DOHH2 (cell line): ENCODE data around the gene GPC6.

ENCODE experiments used
- H3F3A ChIP-seq: fragments of 200-600 bp; sonication (generic), shearing (Covaris generic); 2 replicates; pipeline ENCODE4 v1.6.0; 2016; ENCODE audit warnings: antibody characterized with exemption, mild to moderate bottlenecking; ENCODE audit not compliant: control insufficient read depth, insufficient read depth
- H3K27ac ChIP-seq: fragments of 200-600 bp; sonication (generic); 2 replicates; pipeline ENCODE4 v1.5.1; 2014; ENCODE audit warnings: low read depth, mild to moderate bottlenecking, low read length, moderate library complexity
- H3K27me3 ChIP-seq: fragments of 200-600 bp; sonication (generic); 2 replicates; pipeline ENCODE4 v1.6.1; 2014; ENCODE audit warnings: mild to moderate bottlenecking, low read length, mixed read lengths; ENCODE audit not compliant: control insufficient read depth
- H3K36me3 ChIP-seq: fragments of 200-600 bp; sonication (generic); 2 replicates; pipeline ENCODE4 v1.6.1; 2014; ENCODE audit warnings: mild to moderate bottlenecking, low read length, moderate library complexity, mixed read lengths; ENCODE audit not compliant: control insufficient read depth
- H3K4me1 ChIP-seq: fragments of 200-600 bp; sonication (generic); 2 replicates; pipeline ENCODE4 v1.6.1; 2014; ENCODE audit warnings: mild to moderate bottlenecking, low read length, mixed read lengths; ENCODE audit not compliant: control insufficient read depth
- H3K4me2 ChIP-seq: fragments of 200-600 bp; sonication (generic); 2 replicates; pipeline ENCODE4 v1.6.0; 2014; ENCODE audit warnings: mild to moderate bottlenecking, low read length, moderate library complexity
- H3K4me3 ChIP-seq: fragments of 200-600 bp; sonication (generic); 2 replicates; pipeline ENCODE4 v1.5.1; 2014; ENCODE audit warnings: mild to moderate bottlenecking, low read length, mixed read lengths
- H3K79me2 ChIP-seq: fragments of 200-600 bp; sonication (generic); 2 replicates; pipeline ENCODE4 v1.6.1; 2014; ENCODE audit warnings: mild to moderate bottlenecking, low read length, mixed read lengths; ENCODE audit not compliant: control insufficient read depth
- H3K9me2 ChIP-seq: fragments of 200-600 bp; sonication (generic); replicated peaks from 2 replicates; pipeline ENCODE4 v1.6.1; 2014; ENCODE audit warnings: mild to moderate bottlenecking, low read length, mixed read lengths; ENCODE audit not compliant: control insufficient read depth
- H3K9me3 ChIP-seq: fragments of 200-600 bp; sonication (generic); 2 replicates; pipeline ENCODE4 v1.6.1; 2014; ENCODE audit warnings: antibody characterized with exemption, low read length, mixed read lengths; ENCODE audit not compliant: control insufficient read depth, insufficient read depth
- H4K20me1 ChIP-seq: fragments of 200-600 bp; sonication (generic); 2 replicates; pipeline ENCODE4 v1.6.0; 2014; ENCODE audit warnings: low read depth, mild to moderate bottlenecking, antibody characterized with exemption, low read length, moderate library complexity; ENCODE audit not compliant: control insufficient read depth, insufficient read depth
- CTCF ChIP-seq: fragments of 200-600 bp; sonication (generic); IDR thresholded peaks from one replicate; pipeline ENCODE4 v1.5.1; 2014; ENCODE audit warnings: antibody characterized with exemption, mild to moderate bottlenecking, low read depth, low read length; ENCODE audit not compliant: poor library complexity, severe bottlenecking
- EZH2phosphoT487 ChIP-seq: fragments of 200-600 bp; sonication (generic); IDR thresholded peaks from 2 replicates; pipeline ENCODE4 v1.6.1; 2017; ENCODE audit warnings: borderline replicate concordance, mild to moderate bottlenecking, antibody characterized with exemption, low read length, moderate library complexity, mixed read lengths

GPC6 gene

GRCh38 chr13:93377196-93377595 lies 150.6 kb downstream of the GPC6 start:
- H3K9me2 ChIP-seq = no peaks in the 10 kb centered on the region
- no peaks in the 10 kb centered on the region for H3K27me3 ChIP-seq
- peak overlapping the region; percentile 34 for H3K4me3 ChIP-seq
- H3K4me2 ChIP-seq = peak overlapping the region; percentile 54
- no peaks in the 10 kb centered on the region for H4K20me1 ChIP-seq
- H3K36me3 ChIP-seq = no peaks in the 10 kb centered on the region
- no peaks in the 10 kb centered on the region for H3K9me3 ChIP-seq
- 0 out of 2 replicates have a peak, but pooled peaks cover 6% of the 10 kb centered on the region for H3F3A ChIP-seq
- peaks cover 34% of the 10 kb centered on the region for H3K4me1 ChIP-seq
- TF ChIP-seq EZH2phosphoT487 = no peak
- TF ChIP-seq CTCF = no peak
- H3K27ac ChIP-seq = peak overlapping the region; percentile 79
- H3K79me2 ChIP-seq = no peaks in the 10 kb centered on the region

GRCh38 chr13:93378184-93378583 lies 151.6 kb downstream of the GPC6 start:
- no peaks in the 10 kb centered on the region for H3K9me2 ChIP-seq
- no peaks in the 10 kb centered on the region for H3K36me3 ChIP-seq
- no peaks in the 10 kb centered on the region for H3K27me3 ChIP-seq
- H4K20me1 ChIP-seq = no peaks in the 10 kb centered on the region
- 0 out of 2 replicates have a peak, but pooled peaks cover 6% of the 10 kb centered on the region for H3F3A ChIP-seq
- H3K4me2 ChIP-seq = peak overlapping the region; percentile 54
- H3K9me3 ChIP-seq = no peaks in the 10 kb centered on the region
- H3K4me3 ChIP-seq = peak overlapping the region; percentile 34
- TF ChIP-seq CTCF (no peak), EZH2phosphoT487 (no peak)
- peak overlapping the region; percentile 79 for H3K27ac ChIP-seq
- peaks cover 34% of the 10 kb centered on the region for H3K4me1 ChIP-seq
- no peaks in the 10 kb centered on the region for H3K79me2 ChIP-seq

GRCh38 chr13:93386116-93386515 lies 159.5 kb downstream of the GPC6 start:
- Histone ChIP-seq H4K20me1 (no peaks in the 10 kb centered on the region), H3K27ac (no peak overlapping the region), H3F3A (no peaks in the 10 kb centered on the region), H3K36me3 (no peaks in the 10 kb centered on the region), H3K4me1 (no peaks in the 10 kb centered on the region), H3K79me2 (no peaks in the 10 kb centered on the region), H3K4me3 (no peak overlapping the region), H3K4me2 (no peak overlapping the region), H3K27me3 (no peaks in the 10 kb centered on the region), H3K9me2 (no peaks in the 10 kb centered on the region), H3K9me3 (no peaks in the 10 kb centered on the region)
- no peak for TF ChIP-seq CTCF

GRCh38 chr13:93388701-93389100 lies 162.1 kb downstream of the GPC6 start:
- Histone ChIP-seq H3K4me3 (no peak overlapping the region), H3K79me2 (no peaks in the 10 kb centered on the region), H3K4me2 (no peak overlapping the region), H3F3A (no peaks in the 10 kb centered on the region), H3K36me3 (no peaks in the 10 kb centered on the region), H3K27me3 (no peaks in the 10 kb centered on the region), H3K9me2 (no peaks in the 10 kb centered on the region), H3K27ac (no peak overlapping the region), H3K9me3 (no peaks in the 10 kb centered on the region), H4K20me1 (no peaks in the 10 kb centered on the region), H3K4me1 (no peaks in the 10 kb centered on the region)
- TF ChIP-seq EZH2phosphoT487 = no peak
- TF ChIP-seq CTCF = no peak
